GM12878 (cell line): Measurements from ENCODE around the gene CPSF3. TPM values are rescaled to one million over a fixed set of nuclear protein-coding genes. Genes with fewer than 3 reads are reported as not detected.

Experiments
- ATAC-seq: fragments of 200-7000 bp; cut with Tn5 transposase; 3 replicates; pipeline ENCODE4 v1.9.1; 2020; ENCODE audit warnings: mild to moderate bottlenecking, moderate library complexity
- BruUV-seq: library from RNA; stranded (reverse); fragments of 400-500 nt; replicated peaks from 2 replicates; lab custom pipeline; 2021; lab: Mats Ljungman, UMichigan
- CTCF ChIA-PET: fragments of 300-600 bp; sonication (Branson Sonifier 250); formaldehyde crosslinking; extraction: SDS; loops from one replicate; lab custom pipeline; 2021; ENCODE audit warnings: inconsistent platforms; lab: Yijun Ruan, JAX
- POLR2A ChIA-PET: fragments of 350-600 bp; formaldehyde crosslinking; extraction: SDS; loops from one replicate; lab custom pipeline; 2021; ENCODE audit warnings: inconsistent platforms; lab: Charles Lee
- RAD21 ChIA-PET: fragments of 300-600 bp; sonication (Branson Sonifier 250); formaldehyde crosslinking; loops from one replicate; lab custom pipeline; 2023; ENCODE audit warnings: antibody characterized with exemption; ENCODE audit not compliant: unreplicated experiment; lab: Charles Lee
- SMC1A ChIA-PET: fragments of 300-600 bp; sonication (Branson Sonifier 250); formaldehyde crosslinking; loops from one replicate; lab custom pipeline; 2023; ENCODE audit not compliant: unreplicated experiment, uncharacterized antibody; lab: Charles Lee
- DNase-seq: peaks from one replicate; pipeline ENCODE4 v3.0.0-alpha.2; 2011; ENCODE audit warnings: low read depth, low spot score
- FAIRE-seq: peaks from 3 replicates; lab custom pipeline; 2011; peaks lifted over from hg19 to GRCh38; lab: Jason Lieb, UNC
- H2AFZ ChIP-seq: 2 replicates; pipeline ENCODE4 v1.6.0; 2011; ENCODE audit warnings: low read depth, low read length, control low read depth; ENCODE audit not compliant: control insufficient read depth
- H3K27ac ChIP-seq: 2 replicates; pipeline ENCODE4 v1.5.1; 2011; ENCODE audit warnings: control low read depth; ENCODE audit not compliant: control insufficient read depth, insufficient read depth
- H3K27me3 ChIP-seq, 2 experiments: replicated peaks in 1 of 2; 2 replicates each; pipeline versions ENCODE4 v1.6.0 to v1.6.1; 2011; ENCODE audit warnings: low read length in 1 of 2; ENCODE audit not compliant: control insufficient read depth in 2 of 2, insufficient read depth in 2 of 2
- H3K36me3 ChIP-seq, 2 experiments: 2 replicates each; pipeline ENCODE4 v1.5.1; 2011; ENCODE audit warnings: low read length in 1 of 2; ENCODE audit not compliant: control insufficient read depth in 2 of 2, insufficient read depth in 2 of 2
- H3K4me1 ChIP-seq: 2 replicates; pipeline ENCODE4 v1.6.1; 2011; ENCODE audit warnings: mild to moderate bottlenecking, low read length, moderate library complexity, mixed read lengths; ENCODE audit not compliant: control insufficient read depth, insufficient read depth
- H3K4me2 ChIP-seq: 2 replicates; pipeline ENCODE4 v1.6.0; 2011; ENCODE audit warnings: control low read depth; ENCODE audit not compliant: control insufficient read depth, insufficient read depth
- H3K4me3 ChIP-seq: fragments of 200-600 bp; sonication (generic); 2 replicates; pipeline ENCODE4 v1.5.1; 2016
- H3K79me2 ChIP-seq: 2 replicates; pipeline ENCODE4 v1.6.0; 2011; ENCODE audit warnings: low read length; ENCODE audit not compliant: control insufficient read depth, insufficient read depth
- H3K9ac ChIP-seq: 2 replicates; pipeline ENCODE4 v1.8.0; 2011; ENCODE audit warnings: low read length, control low read depth, mixed read lengths; ENCODE audit not compliant: control insufficient read depth, insufficient read depth
- H3K9me3 ChIP-seq: replicated peaks from 3 replicates; pipeline ENCODE4 v1.5.1; 2011; ENCODE audit warnings: mild to moderate bottlenecking, low read length; ENCODE audit not compliant: control insufficient read depth, insufficient read depth
- H4K20me1 ChIP-seq: 2 replicates; pipeline ENCODE4 v1.6.0; 2011; ENCODE audit not compliant: control insufficient read depth, insufficient read depth
- BCLAF1 ChIP-seq: fragments of 450-650 bp; IDR thresholded peaks from 2 replicates; pipeline ENCODE4 v1.6.1; 2017; ENCODE audit warnings: antibody characterized with exemption, mild to moderate bottlenecking, moderate library complexity
- BMI1 ChIP-seq: fragments of 450-650 bp; IDR thresholded peaks from 2 replicates; pipeline ENCODE4 v1.6.1; 2016; ENCODE audit warnings: mild to moderate bottlenecking, moderate library complexity, borderline replicate concordance
- CBX5 ChIP-seq: sonication (generic); IDR thresholded peaks from 2 replicates; pipeline ENCODE4 v1.6.1; 2016; ENCODE audit warnings: low read depth, moderate library complexity, mild to moderate bottlenecking, inconsistent platforms
- EED ChIP-seq: sonication (generic); IDR thresholded peaks from 2 replicates; pipeline ENCODE4 v1.6.1; 2016; ENCODE audit warnings: antibody characterized with exemption, low read depth
- IRF3 ChIP-seq: fragments of 450-650 bp; IDR thresholded peaks from 2 replicates; pipeline ENCODE4 v1.6.1; 2014; ENCODE audit warnings: mild to moderate bottlenecking
- NR2F1 ChIP-seq: fragments of 450-650 bp; conservative IDR thresholded peaks from 2 replicates; pipeline ENCODE4 v1.6.1; 2017; ENCODE audit warnings: mild to moderate bottlenecking
- PBX3 ChIP-seq: IDR thresholded peaks from 2 replicates; pipeline ENCODE4 v1.6.1; 2011; ENCODE audit warnings: mild to moderate bottlenecking, low read depth, low read length, moderate library complexity; ENCODE audit not compliant: insufficient replicate concordance
- STAT3 ChIP-seq: IDR thresholded peaks from 2 replicates; pipeline ENCODE4 v1.6.1; 2011; ENCODE audit warnings: low read depth, low read length, improper control_type of control experiment
- USF1 ChIP-seq: IDR thresholded peaks from 2 replicates; pipeline ENCODE4 v1.6.1; 2011; ENCODE audit warnings: borderline replicate concordance, low read depth, mild to moderate bottlenecking, moderate library complexity, mixed read lengths, low read length; ENCODE audit not compliant: insufficient read depth; ENCODE audit errors: extremely low read length
- ZNF687 ChIP-seq: fragments of 450-650 bp; IDR thresholded peaks from 2 replicates; pipeline ENCODE4 v1.6.1; 2017; ENCODE audit warnings: mild to moderate bottlenecking, moderate library complexity
- ZSCAN29 ChIP-seq: fragments of 450-650 bp; IDR thresholded peaks from 2 replicates; pipeline ENCODE4 v1.6.1; 2017; ENCODE audit warnings: mild to moderate bottlenecking, moderate library complexity
- WGBS: methylation state at CpG from one replicate; pipeline ENCODE4 v1.1.6; 2016; ENCODE audit warnings: low lambda C conversion rate; ENCODE audit not compliant: insufficient replicate concordance, insufficient coverage; ENCODE audit errors: missing lambda C conversion rate; 5-methylcytosine and 5-hydroxymethylcytosine counted together
- in situ Hi-C: fragments of 300-500 bp; cut with MboI; formaldehyde crosslinking; loops from 9 replicates; pipeline ENCODE4 v1.14.3; 2018; ENCODE audit warnings: mixed read lengths
- intact Hi-C: fragments of 100-400 bp; cut with micrococcal nuclease; formaldehyde crosslinking; loops from one replicate; pipeline ENCODE4 v1.14.2; 2022; ENCODE audit not compliant: unreplicated experiment
- polyA plus RNA-seq, 11 experiments: library from polyadenylated mRNA; depleted of rRNA in 4 of 11; unstranded in 6 of 11; stranded (reverse) in 5 of 11; fragments of >200 nt; fragmentation: Nextera tagmentation in 4 of 11; fragmentation: Illumina TruSeq in 1 of 11; extraction: Ambion mirVana in 4 of 11; extraction: Trizol in 1 of 11; gene quantifications; 1 replicate in 1 of 11; 2 replicates in 10 of 11; pipeline versions ENCODE4 v1.2.1 to v1.2.3, GENCODE V29; 2011 to 2016; ENCODE audit warnings: inconsistent platforms in 2 of 11, missing spikeins in 2 of 11, low read depth in 1 of 11
- total RNA-seq, 4 experiments: library from RNA; depleted of rRNA in 3 of 4; stranded (reverse); fragments of >200 nt in 3 of 4; fragmentation: Illumina TruSeq in 1 of 4; extraction: Trizol in 1 of 4; gene quantifications; 2 replicates each; pipeline versions ENCODE4 v1.2.1 to v1.2.3, GENCODE V29; 2013 to 2021

CPSF3 gene
- total and polyA plus RNA-seq, 10 of the 15 experiments (the other 5 are each of a cell fraction or from before 2014, with no cell fraction given), result 34.5 to 108 (median 76.1) TPM

- TF ChIP-seq PBX3, result no peak
- no peak for TF ChIP-seq ZNF687
- no peak for TF ChIP-seq CBX5
- no peak for TF ChIP-seq BMI1
Observed at GRCh38 chr2:9392898-9393765, 30.3 kb upstream of the CPSF3 start (continued).

GRCh38 chr2:9394816-9395215 lies 28.6 kb upstream of the CPSF3 start:
- ChIA-PET POLR2A (interaction anchor here (0.6 kb wide), 1 partner anchor 17 kb away, joined by 5 read pairs; no protein-coding TSS in a partner anchor), SMC1A (no interaction called here), RAD21 (no interaction called here), CTCF (no interaction called here)
- Histone ChIP-seq H3K27me3 (no peaks in the 10 kb centered on the region), H3K79me2 (no peaks in the 10 kb centered on the region), H2AFZ (no peak overlapping the region), H3K9ac (no peak overlapping the region), H3K4me1 (no peaks in the 10 kb centered on the region), H3K27ac (no peak overlapping the region), H3K9me3 (no peaks in the 10 kb centered on the region), H3K4me3 (no peak overlapping the region), H3K36me3 (no peaks in the 10 kb centered on the region), H4K20me1 (no peaks in the 10 kb centered on the region), H3K4me2 (no peak overlapping the region)
- no peak for DNase-seq
- no peak for FAIRE-seq
- 71% methylated on average over 15 of the region's 15 CpGs for WGBS
- BruUV-seq, result no TSS peak
- in situ Hi-C loops (no loop called here), intact Hi-C loops (no loop called here)
- ATAC-seq, result no peak
- TF ChIP-seq USF1, result no peak
- no peak for TF ChIP-seq EED
- TF ChIP-seq BCLAF1, result no peak
- TF ChIP-seq NR2F1, result no peak
- TF ChIP-seq STAT3, result no peak
- TF ChIP-seq IRF3, result no peak
- TF ChIP-seq ZSCAN29, result no peak
